Activated CD8-positive, alpha-beta T cell treated with anti-CD3 and anti-CD28 coated beads, Interleukin-2, amount 10 ng/mL, durations not matched to agents 7 days and 5 days (primary cell): Measurements from ENCODE around the gene MAP3K6. TPM values are rescaled to one million over a fixed set of nuclear protein-coding genes. Genes with fewer than 3 reads are reported as not detected.

Source experiments
- ATAC-seq: fragments of 150-1000 bp; cut with Tn5 transposase; one replicate; pipeline ENCODE4 v1.10.0; 2021; ENCODE audit warnings: moderate library complexity
- CTCF ChIA-PET: fragments of 350-600 bp; sonication (Branson Sonifier 250); formaldehyde crosslinking; loops from one replicate; lab custom pipeline; 2021; ENCODE audit warnings: antibody characterized with exemption; lab: Charles Lee
- POLR2A ChIA-PET: fragments of 350-600 bp; sonication (Branson Sonifier 250); formaldehyde crosslinking; loops from one replicate; lab custom pipeline; 2021; ENCODE audit warnings: antibody characterized with exemption; lab: Charles Lee
- DNase-seq: peaks from one replicate; pipeline ENCODE4 v3.0.0-alpha.2; 2020
- H3K27ac Mint-ChIP-seq: one replicate; pipeline ENCODE4 v1.8.0; 2021; ENCODE audit warnings: mild to moderate bottlenecking, mixed read lengths
- H3K27me3 Mint-ChIP-seq: one replicate; pipeline ENCODE4 v1.8.0; 2021; ENCODE audit warnings: low read depth, mixed read lengths
- H3K36me3 Mint-ChIP-seq: one replicate; pipeline ENCODE4 v1.8.0; 2021; ENCODE audit warnings: low read depth, mixed read lengths
- H3K4me1 Mint-ChIP-seq: one replicate; pipeline ENCODE4 v1.8.0; 2021; ENCODE audit warnings: low read depth, mixed read lengths
- H3K4me3 Mint-ChIP-seq: one replicate; pipeline ENCODE4 v1.8.0; 2021; ENCODE audit warnings: mild to moderate bottlenecking, mixed read lengths
- H3K9me3 Mint-ChIP-seq: one replicate; pipeline ENCODE4 v1.8.0; 2022; ENCODE audit warnings: mixed read lengths; ENCODE audit not compliant: insufficient read depth
- total RNA-seq, 2 experiments: library from RNA; stranded (reverse); gene quantifications; one replicate each; pipeline ENCODE4 v1.2.3, GENCODE V29; 2021

The MAP3K6 gene
- total RNA-seq, 2 experiments from 2014 or later = 7.8 to 12.3 TPM

- CTCF ChIA-PET = interaction anchor here (0.7 to 3.6 kb wide), 28 partner anchors 9 to 339 kb away, joined by 3 to 49 read pairs (median 8); partner anchors contain the start of genes GPR3, MAP3K6, SYTL1 and TMEM222
- ATAC-seq = no peak
- DNase-seq = no peak
- Mint-ChIP-seq H3K27me3 (no peaks in the 10 kb centered on the region), H3K9me3 (no peaks in the 10 kb centered on the region), H3K36me3 (peaks cover 53% of the 10 kb centered on the region), H3K4me1 (peaks cover 26% of the 10 kb centered on the region), H3K27ac (peak overlapping the region; percentile 60), H3K4me3 (no peak overlapping the region)
- POLR2A ChIA-PET = interaction anchor here (0.8 to 1.3 kb wide), 2 partner anchors 9 kb away, joined by 4 read pairs; partner anchors contain the start of gene SYTL1
Measured at GRCh38 chr1:27331922-27332321, 34.8 kb downstream of the MAP3K6 start.

GRCh38 chr1:27331426-27331825 is 35.3 kb downstream of the MAP3K6 start:
- DNase-seq (no peak), ATAC-seq (no peak)
- Mint-ChIP-seq H3K27me3 (no peaks in the 10 kb centered on the region), H3K9me3 (no peaks in the 10 kb centered on the region), H3K36me3 (peaks cover 50% of the 10 kb centered on the region), H3K4me1 (peaks cover 29% of the 10 kb centered on the region), H3K4me3 (no peak overlapping the region), H3K27ac (peak overlapping the region; percentile 52)
- ChIA-PET CTCF (interaction anchor here (2.3 to 2.4 kb wide), 5 partner anchors 15 to 66 kb away, joined by 16 to 49 read pairs (median 31); partner anchors contain the start of gene GPR3), POLR2A (no interaction called here)

DNA sequence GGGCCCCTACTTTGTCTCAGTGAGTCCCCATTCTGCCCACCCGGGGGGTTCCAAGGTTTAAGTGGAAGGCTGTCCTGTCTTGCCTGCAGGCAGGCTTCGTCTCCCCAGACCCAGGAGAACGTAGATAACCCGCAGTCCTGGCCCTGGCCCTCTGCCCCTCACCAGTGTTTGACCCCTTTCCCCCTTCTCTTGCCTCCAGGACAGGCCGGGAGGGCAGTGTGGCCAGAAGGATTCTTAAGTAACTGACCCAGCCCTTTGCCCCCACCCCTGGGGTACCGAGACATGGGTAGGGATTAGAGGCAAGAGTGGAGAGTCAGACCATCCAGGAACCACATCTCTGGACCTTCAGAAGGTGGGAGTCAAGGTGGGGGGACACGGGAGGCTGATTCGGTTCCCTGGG is 36.0 kb downstream of the MAP3K6 start:
- Mint-ChIP-seq H3K9me3 (no peaks in the 10 kb centered on the region), H3K27ac (no peak overlapping the region), H3K4me1 (peaks cover 35% of the 10 kb centered on the region), H3K27me3 (no peaks in the 10 kb centered on the region), H3K36me3 (peaks cover 48% of the 10 kb centered on the region), H3K4me3 (no peak overlapping the region)
- ATAC-seq = no peak
- POLR2A ChIA-PET = no interaction called here
- DNase-seq = no peak
- CTCF ChIA-PET = interaction anchor here (1.0 to 1.1 kb wide), 2 partner anchors 11 to 26 kb away, joined by 3 read pairs; partner anchors contain the start of gene SYTL1

GRCh38 chr1:27327964-27328363 is 38.8 kb downstream of the MAP3K6 start:
- Mint-ChIP-seq H3K36me3 (peaks cover 50% of the 10 kb centered on the region), H3K4me3 (no peak overlapping the region), H3K27me3 (no peaks in the 10 kb centered on the region), H3K9me3 (no peaks in the 10 kb centered on the region), H3K27ac (no peak overlapping the region), H3K4me1 (peaks cover 51% of the 10 kb centered on the region)
- DNase-seq = no peak
- CTCF ChIA-PET = interaction anchor here (0.6 to 4.2 kb wide), 5 partner anchors 12 to 279 kb away, joined by 3 to 30 read pairs (median 5); partner anchors contain the start of gene SYTL1
- no peak for ATAC-seq
- POLR2A ChIA-PET = interaction anchor here (1.8 kb wide), 1 partner anchor 10 kb away, joined by 6 read pairs; no protein-coding TSS in a partner anchor

DNA sequence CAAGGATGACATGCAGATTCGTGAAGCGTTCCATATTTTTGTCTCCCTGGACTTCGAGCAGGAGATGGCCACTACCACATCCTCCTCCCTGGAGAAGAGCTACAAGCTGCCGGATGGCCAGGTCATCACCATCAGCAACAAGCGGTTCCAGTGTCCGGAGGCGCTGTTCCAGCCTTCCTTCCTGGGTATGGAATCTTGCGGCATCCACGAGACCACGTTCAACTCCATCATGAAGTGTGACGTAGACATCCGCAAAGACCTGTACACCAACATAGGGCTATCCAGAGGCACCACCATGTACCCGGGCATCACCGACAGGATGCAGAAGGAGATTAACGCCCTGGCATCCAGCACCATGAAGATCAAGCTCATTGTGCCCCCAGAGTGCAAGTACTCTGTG is 41.5 kb downstream of the MAP3K6 start:
- H3K36me3 Mint-ChIP-seq = peaks cover 33% of the 10 kb centered on the region

GRCh38 chr1:27322569-27323240 is 44.1 kb downstream of the MAP3K6 start:
- Mint-ChIP-seq H3K36me3 (peaks cover 24% of the 10 kb centered on the region), H3K4me3 (peak overlapping the region; percentile 98), H3K9me3 (no peaks in the 10 kb centered on the region), H3K27ac (peak overlapping the region; percentile 97), H3K27me3 (peaks cover 4% of the 10 kb centered on the region), H3K4me1 (peaks cover 38% of the 10 kb centered on the region)
- ChIA-PET CTCF (interaction anchor here (0.8 to 2.9 kb wide), 18 partner anchors 10 to 450 kb away, joined by 3 to 40 read pairs (median 4); partner anchors contain the start of genes MAP3K6, STX12 and SYTL1), POLR2A (interaction anchor here (0.7 to 2.2 kb wide), 8 partner anchors 10 to 296 kb away, joined by 3 to 6 read pairs (median 4); partner anchors contain the start of gene SYTL1)
- DNase-seq = peak; percentile 26
- ATAC-seq = no peak

More for the DNA sequence above, 41.5 kb downstream of the MAP3K6 start:
- ATAC-seq = no peak
- no peaks in the 10 kb centered on the region for H3K9me3 Mint-ChIP-seq
- no peak overlapping the region for H3K27ac Mint-ChIP-seq
- no peak overlapping the region for H3K4me3 Mint-ChIP-seq
- H3K4me1 Mint-ChIP-seq = peaks cover 42% of the 10 kb centered on the region
- POLR2A ChIA-PET = no interaction called here
- no peaks in the 10 kb centered on the region for H3K27me3 Mint-ChIP-seq
- no peak for DNase-seq
- CTCF ChIA-PET = interaction anchor here (1.0 to 4.2 kb wide), 2 partner anchors 32 to 41 kb away, joined by 3 to 30 read pairs; no protein-coding TSS in a partner anchor

GRCh38 chr1:27321813-27322568 is 44.8 kb downstream of the MAP3K6 start, which contains the start of gene TMEM222:
Gene TMEM222, plus strand, starts transcription at chr1:27322163. Its CDS starts 35 bp downstream, at chr1:27322198.
- peaks cover 23% of the 10 kb centered on the region for H3K36me3 Mint-ChIP-seq
- no peaks in the 10 kb centered on the region for H3K9me3 Mint-ChIP-seq
- peaks cover 4% of the 10 kb centered on the region for H3K27me3 Mint-ChIP-seq
- ChIA-PET CTCF (interaction anchor here (0.8 to 2.9 kb wide), 9 partner anchors 11 to 285 kb away, joined by 3 to 40 read pairs (median 5); partner anchors contain the start of genes MAP3K6 and SYTL1), POLR2A (interaction anchor here (0.7 to 2.2 kb wide), 5 partner anchors 13 to 43 kb away, joined by 3 to 6 read pairs (median 5); partner anchors contain the start of gene SYTL1)
- ATAC-seq (peak; percentile 97), DNase-seq (peak; percentile 97)
- H3K4me1 Mint-ChIP-seq = peaks cover 37% of the 10 kb centered on the region
- H3K4me3 Mint-ChIP-seq = peak within 1 kb of the TSS; percentile 98
- peak within 1 kb of the TSS; percentile 97 for H3K27ac Mint-ChIP-seq

DNA sequence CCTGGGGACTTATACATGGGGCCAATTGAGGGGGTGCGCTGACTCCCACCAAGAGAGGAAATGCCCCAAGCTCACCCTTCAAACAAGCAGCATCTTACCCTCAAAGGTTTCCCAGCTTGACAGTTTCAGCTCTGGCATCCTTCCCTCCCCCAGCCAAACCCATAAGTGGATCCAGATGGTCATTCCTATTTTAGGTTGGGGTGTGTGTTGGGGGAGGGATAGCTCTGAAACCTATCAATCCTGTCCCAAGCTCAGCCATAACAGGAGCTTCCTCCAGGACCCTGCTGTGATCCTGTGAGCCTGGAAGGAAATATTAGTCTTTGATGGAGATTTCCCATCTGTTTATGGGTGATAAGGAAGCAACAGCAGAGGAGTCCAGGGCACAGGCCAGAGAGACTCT is 48.2 kb downstream of the MAP3K6 start:
- H3K27ac Mint-ChIP-seq = no peak overlapping the region
- H3K36me3 Mint-ChIP-seq = no peaks in the 10 kb centered on the region
- ATAC-seq = no peak
- no peaks in the 10 kb centered on the region for H3K9me3 Mint-ChIP-seq
- peaks cover 16% of the 10 kb centered on the region for H3K4me1 Mint-ChIP-seq
- H3K27me3 Mint-ChIP-seq = peaks cover 4% of the 10 kb centered on the region
- ChIA-PET CTCF (interaction anchor here (0.6 to 3.3 kb wide), 4 partner anchors 14 to 76 kb away, joined by 3 to 12 read pairs (median 8); no protein-coding TSS in a partner anchor), POLR2A (interaction anchor here (1.7 kb wide), 1 partner anchor 9 kb away, joined by 6 read pairs; no protein-coding TSS in a partner anchor)
- DNase-seq = no peak
- no peak overlapping the region for H3K4me3 Mint-ChIP-seq

- POLR2A ChIA-PET = interaction anchor here (1.7 kb wide), 1 partner anchor 9 kb away, joined by 6 read pairs; no protein-coding TSS in a partner anchor
- DNase-seq = no peak
Measured at GRCh38 chr1:27318136-27318535, 48.6 kb downstream of the MAP3K6 start.

GRCh38 chr1:27316860-27317259 is 49.9 kb downstream of the MAP3K6 start:
- Mint-ChIP-seq H3K27me3 (peaks cover 7% of the 10 kb centered on the region), H3K9me3 (no peaks in the 10 kb centered on the region), H3K4me1 (peaks cover 6% of the 10 kb centered on the region), H3K4me3 (no peak overlapping the region), H3K27ac (no peak overlapping the region), H3K36me3 (no peaks in the 10 kb centered on the region)
- DNase-seq (no peak), ATAC-seq (no peak)
- ChIA-PET POLR2A (no interaction called here), CTCF (interaction anchor here (0.9 to 3.3 kb wide), 7 partner anchors 16 to 80 kb away, joined by 3 to 12 read pairs (median 4); no protein-coding TSS in a partner anchor)

More at GRCh38 chr1:27318136-27318535, 48.6 kb downstream of the MAP3K6 start:
- no peak overlapping the region for H3K27ac Mint-ChIP-seq
- no peak overlapping the region for H3K4me3 Mint-ChIP-seq
- H3K36me3 Mint-ChIP-seq = no peaks in the 10 kb centered on the region
- CTCF ChIA-PET = interaction anchor here (0.6 to 3.3 kb wide), 4 partner anchors 14 to 76 kb away, joined by 3 to 12 read pairs (median 8); no protein-coding TSS in a partner anchor
- no peak for ATAC-seq
- peaks cover 4% of the 10 kb centered on the region for H3K27me3 Mint-ChIP-seq
- no peaks in the 10 kb centered on the region for H3K9me3 Mint-ChIP-seq
- H3K4me1 Mint-ChIP-seq = peaks cover 12% of the 10 kb centered on the region

GRCh38 chr1:27314737-27315136 is 52.0 kb downstream of the MAP3K6 start:
- no peak overlapping the region for H3K27ac Mint-ChIP-seq
- ATAC-seq (no peak), DNase-seq (no peak)
- POLR2A ChIA-PET = interaction anchor here (1.0 kb wide), 1 partner anchor 12 kb away, joined by 3 read pairs; no protein-coding TSS in a partner anchor
- peaks cover 7% of the 10 kb centered on the region for H3K27me3 Mint-ChIP-seq
- H3K9me3 Mint-ChIP-seq = no peaks in the 10 kb centered on the region
- H3K4me3 Mint-ChIP-seq = no peak overlapping the region
- no peaks in the 10 kb centered on the region for H3K36me3 Mint-ChIP-seq
- CTCF ChIA-PET = interaction anchor here (0.8 to 8.3 kb wide), 3 partner anchors 14 to 18 kb away, joined by 3 to 128 read pairs (median 5); no protein-coding TSS in a partner anchor
- no peaks in the 10 kb centered on the region for H3K4me1 Mint-ChIP-seq
